Sigmoid colon (tissue), 4 donors: ENCODE measurements around the gene EIPR1.

ENCODE experiments used
- EP300 ChIP-seq, 4 donors: sonication (generic); formaldehyde crosslinking; IDR thresholded peaks; one replicate each; pipeline ENCODE4 v1.6.1; 2017; ENCODE audit warnings: antibody characterized with exemption in 4 of 4
- POLR2AphosphoS5 ChIP-seq, 4 donors: sonication (generic); formaldehyde crosslinking; IDR thresholded peaks; one replicate each; pipeline ENCODE4 v1.6.1; 2017; ENCODE audit warnings: antibody characterized with exemption in 4 of 4
- TF ChIP-seq, protein P1 (sequence below), 4 experiments: fragments of 450-650 bp in 3 of 4; fragments of 200-600 bp in 1 of 4; IDR thresholded peaks; one replicate each; pipeline ENCODE4 v1.5.1; 2016 to 2019; ENCODE audit warnings: antibody characterized with exemption in 4 of 4, mild to moderate bottlenecking in 3 of 4, moderate library complexity in 2 of 4

GRCh38 chr2:3307236-3307635, 70.4 kb downstream of the EIPR1 start:
- TF ChIP-seq, protein P1, sequence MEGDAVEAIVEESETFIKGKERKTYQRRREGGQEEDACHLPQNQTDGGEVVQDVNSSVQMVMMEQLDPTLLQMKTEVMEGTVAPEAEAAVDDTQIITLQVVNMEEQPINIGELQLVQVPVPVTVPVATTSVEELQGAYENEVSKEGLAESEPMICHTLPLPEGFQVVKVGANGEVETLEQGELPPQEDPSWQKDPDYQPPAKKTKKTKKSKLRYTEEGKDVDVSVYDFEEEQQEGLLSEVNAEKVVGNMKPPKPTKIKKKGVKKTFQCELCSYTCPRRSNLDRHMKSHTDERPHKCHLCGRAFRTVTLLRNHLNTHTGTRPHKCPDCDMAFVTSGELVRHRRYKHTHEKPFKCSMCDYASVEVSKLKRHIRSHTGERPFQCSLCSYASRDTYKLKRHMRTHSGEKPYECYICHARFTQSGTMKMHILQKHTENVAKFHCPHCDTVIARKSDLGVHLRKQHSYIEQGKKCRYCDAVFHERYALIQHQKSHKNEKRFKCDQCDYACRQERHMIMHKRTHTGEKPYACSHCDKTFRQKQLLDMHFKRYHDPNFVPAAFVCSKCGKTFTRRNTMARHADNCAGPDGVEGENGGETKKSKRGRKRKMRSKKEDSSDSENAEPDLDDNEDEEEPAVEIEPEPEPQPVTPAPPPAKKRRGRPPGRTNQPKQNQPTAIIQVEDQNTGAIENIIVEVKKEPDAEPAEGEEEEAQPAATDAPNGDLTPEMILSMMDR (IDR thresholded peaks at IDR 0.05) = no peak
- TF ChIP-seq EP300 (IDR thresholded peaks at IDR 0.05) (no peak), POLR2AphosphoS5 (IDR thresholded peaks at IDR 0.05) (no peak)
